Measurements from ENCODE around the gene B3GNT7. TPM values are rescaled to one million over a fixed set of nuclear protein-coding genes. Genes with fewer than 3 reads are reported as not detected.
"Not testable (repeated sequence)": the region's sequence is repeated elsewhere in the genome, so short reads cannot be mapped to it uniquely, and the experiment has no call there.

B3GNT7 gene
- total and polyA plus RNA-seq, 7 experiments from 2014 or later, result 0.24 to 5.6 (median 0.95) TPM; not detected in 3

DNA sequence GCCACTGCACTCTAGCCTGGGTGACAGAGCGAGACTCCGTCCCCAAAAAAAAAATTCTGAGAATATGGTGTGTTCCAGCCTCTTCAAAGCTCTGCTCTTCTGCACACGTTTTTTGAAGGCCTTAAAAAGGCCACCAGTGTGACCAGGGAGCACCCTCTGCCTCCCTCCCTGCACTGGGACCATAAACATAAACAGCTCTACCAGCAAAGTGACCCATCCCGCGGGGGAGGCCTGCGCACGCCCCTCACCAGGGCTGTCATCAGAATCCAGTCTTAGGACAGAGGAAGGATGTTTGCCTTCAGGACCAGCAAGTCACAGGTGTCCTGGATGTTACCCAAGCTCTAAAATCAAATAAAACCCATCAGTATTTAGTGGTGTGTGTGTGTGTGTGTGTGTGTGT is 23.2 kb upstream of the B3GNT7 start:
- Mint-ChIP-seq H3K4me3 (no peak overlapping the region), H3K36me3 (no peaks in the 10 kb centered on the region), H3K27ac (no peak overlapping the region), H3K9me3 (no peaks in the 10 kb centered on the region), H3K4me1 (no peaks in the 10 kb centered on the region), H3K27me3 (peaks cover 0 to 5% (median 0%) of the 10 kb centered on the region in 5 donors)
- Histone ChIP-seq H3K27ac (ENCODE audit: low read depth, low read length) (no peak overlapping the region), H3K9me3 (ENCODE audit: control insufficient read depth in 2 of 3, low read length in 3 of 3) (no peaks in the 10 kb centered on the region), H3K4me3 (ENCODE audit: low read length) (no peak overlapping the region), H3K4me1 (ENCODE audit: control insufficient read depth in 2 of 2, insufficient read depth in 2 of 2, low read length in 2 of 2) (no peaks in the 10 kb centered on the region), H3K36me3 (ENCODE audit: control insufficient read depth in 2 of 3, insufficient read depth in 3 of 3, low read length in 3 of 3) (no peaks in the 10 kb centered on the region), H3K27me3 (ENCODE audit: control insufficient read depth in 2 of 2, insufficient read depth in 2 of 2, low read length in 2 of 2) (no peaks in the 10 kb centered on the region)
- intact Hi-C loops (cut with micrococcal nuclease), result no loop called here
- ChIA-PET POLR2A (no interaction called here), CTCF (no interaction called here)
- no peak for DNase-seq
- no peak for ATAC-seq

GRCh38 chr2:231373184-231373583 is 22.3 kb upstream of the B3GNT7 start:
- ATAC-seq, result no peak
- POLR2A ChIA-PET, result no interaction called here
- no peaks in the 10 kb centered on the region for H3K9me3 Mint-ChIP-seq
- H3K4me1 Mint-ChIP-seq, result no peaks in the 10 kb centered on the region
- no peaks in the 10 kb centered on the region for H3K27me3 ChIP-seq (ENCODE audit: control insufficient read depth in 2 of 2, insufficient read depth in 2 of 2, low read length in 2 of 2)
- H3K4me3 ChIP-seq (ENCODE audit: low read length), result no peak overlapping the region
- H3K4me3 Mint-ChIP-seq, result no peak overlapping the region
- H3K27ac Mint-ChIP-seq, result no peak overlapping the region
- H3K36me3 Mint-ChIP-seq, result no peaks in the 10 kb centered on the region
- H3K4me1 ChIP-seq (ENCODE audit: control insufficient read depth in 2 of 2, insufficient read depth in 2 of 2, low read length in 2 of 2), result no peaks in the 10 kb centered on the region
- H3K36me3 ChIP-seq (ENCODE audit: control insufficient read depth in 2 of 3, insufficient read depth in 3 of 3, low read length in 3 of 3), result no peaks in the 10 kb centered on the region
- DNase-seq, result no peak
- H3K27me3 Mint-ChIP-seq, result peaks cover 0 to 5% (median 0%) of the 10 kb centered on the region in 5 donors
- CTCF ChIA-PET, result interaction anchor here (0.6 kb wide), 1 partner anchor 565 kb away, joined by 3 read pairs; no protein-coding TSS in a partner anchor
- no peak overlapping the region for H3K27ac ChIP-seq (ENCODE audit: low read depth, low read length)
- no peaks in the 10 kb centered on the region for H3K9me3 ChIP-seq (ENCODE audit: control insufficient read depth in 2 of 3, low read length in 3 of 3)
- intact Hi-C loops (cut with micrococcal nuclease), result no loop called here

GRCh38 chr2:231373786-231374349 is 21.6 kb upstream of the B3GNT7 start:
- ATAC-seq (no peak), DNase-seq (no peak)
- no peaks in the 10 kb centered on the region for H3K36me3 Mint-ChIP-seq
- no peaks in the 10 kb centered on the region for H3K9me3 ChIP-seq (ENCODE audit: control insufficient read depth in 2 of 3, low read length in 3 of 3)
- no peak overlapping the region for H3K27ac ChIP-seq (ENCODE audit: low read depth, low read length)
- H3K4me3 ChIP-seq (ENCODE audit: low read length), result no peak overlapping the region
- peaks cover 0 to 5% (median 0%) of the 10 kb centered on the region in 5 donors for H3K27me3 Mint-ChIP-seq
- H3K4me1 ChIP-seq (ENCODE audit: control insufficient read depth in 2 of 2, insufficient read depth in 2 of 2, low read length in 2 of 2), result no peaks in the 10 kb centered on the region
- no peaks in the 10 kb centered on the region for H3K9me3 Mint-ChIP-seq
- no peaks in the 10 kb centered on the region for H3K36me3 ChIP-seq (ENCODE audit: control insufficient read depth in 2 of 3, insufficient read depth in 3 of 3, low read length in 3 of 3)
- no peak overlapping the region for H3K4me3 Mint-ChIP-seq
- H3K27ac Mint-ChIP-seq, result no peak overlapping the region
- POLR2A ChIA-PET, result no interaction called here
- CTCF ChIA-PET, result no interaction called here
- no peaks in the 10 kb centered on the region for H3K27me3 ChIP-seq (ENCODE audit: control insufficient read depth in 2 of 2, insufficient read depth in 2 of 2, low read length in 2 of 2)
- intact Hi-C loops (cut with micrococcal nuclease), result no loop called here
- H3K4me1 Mint-ChIP-seq, result no peaks in the 10 kb centered on the region

DNA sequence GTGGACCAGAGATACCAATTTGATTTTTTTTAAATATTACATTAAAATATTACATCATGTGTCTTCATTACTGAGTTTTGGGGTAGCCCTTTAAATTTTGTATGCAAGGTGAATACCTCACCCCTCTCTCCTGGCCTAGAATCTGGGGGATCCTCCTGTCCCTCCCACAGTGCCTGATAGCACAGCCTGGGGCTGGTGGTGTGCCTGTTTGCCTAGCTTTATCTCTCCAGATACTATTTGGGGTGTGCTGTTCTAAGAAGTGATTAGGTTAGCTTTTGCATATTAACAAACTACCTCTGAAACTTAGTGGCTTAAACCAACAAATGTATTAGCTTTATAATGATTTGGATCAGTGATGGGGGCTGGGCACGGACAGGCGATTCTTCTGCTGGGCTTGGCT is 20.7 kb upstream of the B3GNT7 start:
- ATAC-seq, result no peak

DNA sequence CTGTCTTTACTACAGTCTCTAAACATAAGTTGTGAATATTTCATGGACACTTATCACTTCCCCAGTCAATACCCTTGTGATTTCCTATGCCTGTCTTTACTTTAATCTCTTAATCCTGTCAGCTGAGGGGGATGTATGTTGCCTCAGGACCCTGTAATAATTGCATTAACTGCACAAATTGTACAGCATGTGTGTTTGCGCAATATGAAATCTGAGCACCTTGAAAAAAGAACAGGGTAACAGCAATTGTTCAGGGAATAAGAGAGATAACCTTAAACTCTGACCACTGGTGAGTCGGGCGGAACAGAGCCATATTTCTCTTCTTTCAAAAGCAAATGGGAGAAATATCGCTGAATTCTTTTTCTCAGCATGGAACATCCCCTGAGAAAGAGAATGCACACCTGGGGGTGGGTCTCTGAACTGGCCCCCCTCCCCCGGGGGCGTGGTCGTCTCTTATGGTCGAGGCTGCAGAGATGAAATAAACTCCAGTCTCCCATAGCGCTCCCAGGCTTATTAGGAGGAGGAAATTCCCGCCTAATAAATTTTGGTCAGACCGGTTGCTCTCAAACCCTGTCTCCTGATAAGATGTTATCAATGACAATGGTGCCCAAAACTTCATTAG is 19.4 kb upstream of the B3GNT7 start:
- H3K36me3 ChIP-seq (ENCODE audit: control insufficient read depth in 2 of 3, insufficient read depth in 3 of 3, low read length in 3 of 3); H3K4me3 ChIP-seq (ENCODE audit: low read length); H3K27me3 ChIP-seq (ENCODE audit: control insufficient read depth in 2 of 2, insufficient read depth in 2 of 2, low read length in 2 of 2); H3K36me3 Mint-ChIP-seq; H3K27ac ChIP-seq (ENCODE audit: low read depth, low read length); H3K9me3 ChIP-seq (ENCODE audit: control insufficient read depth in 2 of 3, low read length in 3 of 3); DNase-seq; H3K4me1 Mint-ChIP-seq; H3K27ac Mint-ChIP-seq; H3K4me1 ChIP-seq (ENCODE audit: control insufficient read depth in 2 of 2, insufficient read depth in 2 of 2, low read length in 2 of 2); ATAC-seq; H3K27me3 Mint-ChIP-seq; H3K4me3 Mint-ChIP-seq; CTCF ChIA-PET; H3K9me3 Mint-ChIP-seq; POLR2A ChIA-PET; intact Hi-C loops (cut with micrococcal nuclease): not testable (repeated sequence)

More for the DNA sequence above, 20.7 kb upstream of the B3GNT7 start:
- H3K4me1 ChIP-seq (ENCODE audit: control insufficient read depth in 2 of 2, insufficient read depth in 2 of 2, low read length in 2 of 2), result no peaks in the 10 kb centered on the region
- no peaks in the 10 kb centered on the region for H3K27me3 ChIP-seq (ENCODE audit: control insufficient read depth in 2 of 2, insufficient read depth in 2 of 2, low read length in 2 of 2)
- no peak overlapping the region for H3K27ac ChIP-seq (ENCODE audit: low read depth, low read length)
- ChIA-PET CTCF (no interaction called here), POLR2A (no interaction called here)
- no peak for DNase-seq
- Mint-ChIP-seq H3K27me3 (peaks cover 0 to 5% (median 0%) of the 10 kb centered on the region in 5 donors), H3K9me3 (no peaks in the 10 kb centered on the region), H3K4me3 (no peak overlapping the region), H3K36me3 (no peaks in the 10 kb centered on the region), H3K27ac (no peak overlapping the region), H3K4me1 (no peaks in the 10 kb centered on the region)
- no peaks in the 10 kb centered on the region for H3K36me3 ChIP-seq (ENCODE audit: control insufficient read depth in 2 of 3, insufficient read depth in 3 of 3, low read length in 3 of 3)
- H3K4me3 ChIP-seq (ENCODE audit: low read length), result no peak overlapping the region
- H3K9me3 ChIP-seq (ENCODE audit: control insufficient read depth in 2 of 3, low read length in 3 of 3), result no peaks in the 10 kb centered on the region
- intact Hi-C loops (cut with micrococcal nuclease), result no loop called here

- H3K4me1 Mint-ChIP-seq, result no peaks in the 10 kb centered on the region
- H3K9me3 Mint-ChIP-seq, result peaks cover 0 to 2% (median 0%) of the 10 kb centered on the region in 11 donors
- Histone ChIP-seq H3K36me3 (ENCODE audit: control insufficient read depth in 2 of 3, insufficient read depth in 3 of 3, low read length in 3 of 3) (no peaks in the 10 kb centered on the region), H3K4me3 (ENCODE audit: low read length) (no peak overlapping the region), H3K9me3 (ENCODE audit: control insufficient read depth in 2 of 3, low read length in 3 of 3) (no peaks in the 10 kb centered on the region), H3K27ac (ENCODE audit: low read depth, low read length) (no peak overlapping the region), H3K27me3 (ENCODE audit: control insufficient read depth in 2 of 2, insufficient read depth in 2 of 2, low read length in 2 of 2) (no peaks in the 10 kb centered on the region), H3K4me1 (ENCODE audit: control insufficient read depth in 2 of 2, insufficient read depth in 2 of 2, low read length in 2 of 2) (no peaks in the 10 kb centered on the region)
- H3K36me3 Mint-ChIP-seq, result peaks cover 0 to 5% (median 0%) of the 10 kb centered on the region in 5 donors
- H3K4me3 Mint-ChIP-seq, result no peak overlapping the region
- CTCF ChIA-PET, result no interaction called here
- H3K27me3 Mint-ChIP-seq, result peaks cover 0 to 10% (median 0%) of the 10 kb centered on the region in 5 donors
- H3K27ac Mint-ChIP-seq, result no peak overlapping the region
- POLR2A ChIA-PET, result no interaction called here
- intact Hi-C loops (cut with micrococcal nuclease), result no loop called here
- DNase-seq (no peak), ATAC-seq (no peak)
Observed at GRCh38 chr2:231376857-231377256, 18.7 kb upstream of the B3GNT7 start.

GRCh38 chr2:231378026-231378722 is 17.3 kb upstream of the B3GNT7 start:
- H3K4me1 Mint-ChIP-seq, result no peaks in the 10 kb centered on the region
- H3K36me3 Mint-ChIP-seq, result peaks cover 0 to 6% (median 0%) of the 10 kb centered on the region in 5 donors
- POLR2A ChIA-PET, result no interaction called here
- intact Hi-C loops (cut with micrococcal nuclease), result no loop called here
- H3K27ac Mint-ChIP-seq, result no peak overlapping the region
- DNase-seq (no peak), ATAC-seq (peak; percentile 57)
- H3K9me3 ChIP-seq (ENCODE audit: control insufficient read depth in 2 of 3, low read length in 3 of 3), result no peaks in the 10 kb centered on the region
- no peak overlapping the region for H3K27ac ChIP-seq (ENCODE audit: low read depth, low read length)
- H3K27me3 ChIP-seq (ENCODE audit: control insufficient read depth in 2 of 2, insufficient read depth in 2 of 2, low read length in 2 of 2), result no peaks in the 10 kb centered on the region
- no peak overlapping the region for H3K4me3 Mint-ChIP-seq
- no peaks in the 10 kb centered on the region for H3K4me1 ChIP-seq (ENCODE audit: control insufficient read depth in 2 of 2, insufficient read depth in 2 of 2, low read length in 2 of 2)
- CTCF ChIA-PET, result no interaction called here
- H3K9me3 Mint-ChIP-seq, result peaks cover 0 to 2% (median 0%) of the 10 kb centered on the region in 11 donors
- no peaks in the 10 kb centered on the region for H3K36me3 ChIP-seq (ENCODE audit: control insufficient read depth in 2 of 3, insufficient read depth in 3 of 3, low read length in 3 of 3)
- H3K27me3 Mint-ChIP-seq, result peaks cover 0 to 13% (median 0%) of the 10 kb centered on the region in 5 donors
- H3K4me3 ChIP-seq (ENCODE audit: low read length), result no peak overlapping the region

Data from naive thymus-derived CD4-positive, alpha-beta T cell (primary cell).